ENCODE measurements around the gene ATP11A. TPM values are rescaled to one million over a fixed set of nuclear protein-coding genes. Genes with fewer than 3 reads are reported as not detected.

Gene ATP11A
- total and polyA plus RNA-seq, 8 donors: 271 to 502 (median 458) TPM

DNA sequence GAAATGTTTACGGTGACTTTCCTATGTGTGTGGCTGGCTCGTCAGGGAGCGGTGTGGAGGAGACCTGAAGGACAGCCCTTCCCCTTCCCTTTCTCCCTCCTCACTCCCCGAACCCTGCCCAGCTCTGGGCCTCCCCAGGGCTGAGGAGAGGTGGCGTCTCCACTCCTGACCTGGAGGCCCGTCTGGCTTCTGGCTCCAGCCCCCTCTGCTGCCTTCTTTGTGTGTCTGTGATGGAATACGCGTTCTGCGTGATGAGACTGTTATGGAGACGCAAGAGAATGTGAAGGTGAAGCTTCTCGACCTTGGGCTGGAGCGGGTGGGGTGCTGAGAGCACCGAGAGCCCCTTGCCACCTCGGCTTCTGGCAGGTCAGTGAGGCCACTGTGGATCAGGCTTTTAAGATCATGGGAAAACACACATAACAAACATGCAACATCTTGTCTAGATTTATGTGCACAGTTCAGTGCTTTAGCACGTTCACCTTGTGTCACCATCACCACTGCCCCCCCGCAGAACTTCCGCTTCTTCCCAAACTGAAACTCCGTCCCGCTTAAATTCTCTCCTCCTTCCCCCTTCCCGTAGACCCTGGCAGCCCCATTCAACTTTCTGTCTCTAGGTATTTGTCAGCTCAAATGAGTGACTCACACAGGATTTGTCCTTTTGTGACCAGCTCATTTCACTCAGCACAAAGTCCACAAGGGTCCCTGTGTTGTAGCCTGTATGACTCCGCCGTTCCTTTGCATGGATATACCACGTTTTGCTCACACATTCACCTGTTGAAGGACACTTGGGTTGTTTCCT is 24.7 kb downstream of the ATP11A start:
- Histone ChIP-seq H3K27ac (peak overlapping the region; percentile 18 to 19), H3K36me3 (peaks cover 0 to 10% of the 10 kb centered on the region in 2 donors), H3K27me3 (no peaks in the 10 kb centered on the region), H3K9me3 (no peaks in the 10 kb centered on the region), H3K4me3 (no peak overlapping the region), H3K4me1 (peaks cover 12 to 42% of the 10 kb centered on the region in 2 donors)
- intact Hi-C loops (cut with DNase I): no loop called here
- TF ChIP-seq, protein P1, sequence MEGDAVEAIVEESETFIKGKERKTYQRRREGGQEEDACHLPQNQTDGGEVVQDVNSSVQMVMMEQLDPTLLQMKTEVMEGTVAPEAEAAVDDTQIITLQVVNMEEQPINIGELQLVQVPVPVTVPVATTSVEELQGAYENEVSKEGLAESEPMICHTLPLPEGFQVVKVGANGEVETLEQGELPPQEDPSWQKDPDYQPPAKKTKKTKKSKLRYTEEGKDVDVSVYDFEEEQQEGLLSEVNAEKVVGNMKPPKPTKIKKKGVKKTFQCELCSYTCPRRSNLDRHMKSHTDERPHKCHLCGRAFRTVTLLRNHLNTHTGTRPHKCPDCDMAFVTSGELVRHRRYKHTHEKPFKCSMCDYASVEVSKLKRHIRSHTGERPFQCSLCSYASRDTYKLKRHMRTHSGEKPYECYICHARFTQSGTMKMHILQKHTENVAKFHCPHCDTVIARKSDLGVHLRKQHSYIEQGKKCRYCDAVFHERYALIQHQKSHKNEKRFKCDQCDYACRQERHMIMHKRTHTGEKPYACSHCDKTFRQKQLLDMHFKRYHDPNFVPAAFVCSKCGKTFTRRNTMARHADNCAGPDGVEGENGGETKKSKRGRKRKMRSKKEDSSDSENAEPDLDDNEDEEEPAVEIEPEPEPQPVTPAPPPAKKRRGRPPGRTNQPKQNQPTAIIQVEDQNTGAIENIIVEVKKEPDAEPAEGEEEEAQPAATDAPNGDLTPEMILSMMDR (IDR thresholded peaks at IDR 0.05): no peak
- DNase-seq (no peak), ATAC-seq (no peak)

DNA sequence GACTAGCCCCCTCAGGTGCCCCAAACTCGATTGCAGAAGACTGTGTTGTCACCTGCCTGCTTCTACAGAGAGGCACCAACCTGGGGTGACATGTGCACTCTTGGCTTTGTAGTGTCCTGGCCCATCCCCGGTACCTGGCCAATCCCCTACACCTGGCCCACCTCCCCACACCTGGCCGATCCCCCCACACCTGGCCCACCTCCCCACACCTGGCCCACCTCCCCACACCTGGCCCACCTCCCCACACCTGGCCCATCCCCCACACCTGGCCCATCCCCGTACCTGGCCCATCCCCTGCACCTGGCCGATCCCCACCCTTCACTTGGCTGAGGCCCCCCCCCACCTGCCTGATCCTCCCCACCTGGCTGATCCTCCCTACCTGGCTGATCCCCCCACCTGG is 25.4 kb downstream of the ATP11A start:
- intact Hi-C loops (cut with DNase I): no loop called here

DNA sequence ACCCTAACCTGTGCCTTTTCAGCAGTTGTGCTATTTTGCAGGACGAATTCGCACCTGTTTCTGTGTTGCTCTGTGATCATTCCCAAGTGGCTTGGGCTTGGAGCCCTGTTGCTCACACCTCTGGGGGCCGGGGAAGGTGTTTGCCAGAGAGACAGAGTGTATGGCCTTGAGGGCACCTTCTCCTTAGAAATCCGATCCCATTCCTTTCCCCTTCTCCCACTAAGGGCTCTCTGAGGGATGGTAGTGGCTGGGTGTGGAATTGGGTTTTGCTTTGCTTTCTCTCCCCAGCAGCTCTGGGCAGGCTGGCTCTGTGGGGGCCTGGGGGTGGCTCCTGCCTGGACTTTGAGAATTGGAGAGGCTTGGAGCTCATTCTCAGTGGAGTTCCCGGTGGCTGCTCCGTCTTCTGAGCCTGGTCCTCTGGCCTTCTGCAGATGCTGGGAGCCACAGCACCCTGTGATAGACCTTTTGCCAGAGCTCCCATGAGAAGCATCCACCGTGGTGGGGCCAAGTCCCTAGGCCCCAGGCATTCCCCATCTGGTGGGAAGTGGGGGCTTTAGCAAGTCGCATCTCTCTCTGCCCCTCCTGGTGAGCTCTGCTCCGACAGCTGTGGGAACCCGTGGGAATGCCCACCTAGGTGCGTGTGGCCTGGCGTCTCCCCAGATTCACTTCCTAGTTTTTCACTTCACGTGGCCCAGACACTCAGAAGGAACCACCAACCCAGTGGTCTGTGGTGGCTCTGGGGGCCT is 26.1 kb downstream of the ATP11A start:
- H3K4me1 ChIP-seq: peaks cover 13 to 36% of the 10 kb centered on the region in 2 donors
- H3K9me3 ChIP-seq: no peaks in the 10 kb centered on the region
- no peak overlapping the region for H3K4me3 ChIP-seq
- no peaks in the 10 kb centered on the region for H3K27me3 ChIP-seq
- peaks cover 0 to 4% of the 10 kb centered on the region in 2 donors for H3K36me3 ChIP-seq
- intact Hi-C loops (cut with DNase I): no loop called here
- DNase-seq (peak in 1 of 4 donors; percentile 29), ATAC-seq (no peak)
- peak overlapping the region; percentile 45 to 62 for H3K27ac ChIP-seq
- TF ChIP-seq, protein P1 (IDR thresholded peaks at IDR 0.05): no peak

More for the DNA sequence above, 25.4 kb downstream of the ATP11A start:
- TF ChIP-seq, protein P1 (IDR thresholded peaks at IDR 0.05): no peak
- H3K27me3 ChIP-seq: no peaks in the 10 kb centered on the region
- H3K36me3 ChIP-seq: peaks cover 0 to 5% of the 10 kb centered on the region in 2 donors
- H3K27ac ChIP-seq: peak overlapping the region in 1 of 2 donors; percentile 18
- H3K4me1 ChIP-seq: peaks cover 12 to 37% of the 10 kb centered on the region in 2 donors
- ATAC-seq (no peak), DNase-seq (peak in 1 of 4 donors; percentile 34)
- H3K4me3 ChIP-seq: no peak overlapping the region
- H3K9me3 ChIP-seq: no peaks in the 10 kb centered on the region

DNA sequence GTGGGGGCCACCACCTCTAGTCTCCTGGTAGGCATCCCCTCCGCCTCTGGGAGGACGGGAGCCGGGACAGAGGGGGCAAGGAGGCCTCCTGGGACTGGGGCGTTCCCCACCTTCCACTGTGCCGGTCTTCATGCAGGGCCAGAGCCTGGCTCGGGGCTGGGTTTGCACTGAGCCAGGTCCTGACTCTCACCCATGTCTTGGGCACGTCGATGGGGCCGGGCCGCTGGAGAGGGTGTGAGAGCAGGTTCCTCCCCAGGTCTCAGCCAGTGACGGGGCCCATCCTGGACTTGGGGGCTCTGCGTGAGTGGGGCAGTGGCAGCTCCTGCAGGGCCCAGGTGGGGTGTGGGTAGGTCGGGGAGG is 26.6 kb downstream of the ATP11A start:
- no peak overlapping the region for H3K4me3 ChIP-seq
- H3K27me3 ChIP-seq: no peaks in the 10 kb centered on the region
- intact Hi-C loops (cut with DNase I): no loop called here
- H3K4me1 ChIP-seq: peaks cover 14 to 35% of the 10 kb centered on the region in 2 donors
- TF ChIP-seq, protein P1 (IDR thresholded peaks at IDR 0.05): no peak
- ATAC-seq: no peak
- H3K9me3 ChIP-seq: no peaks in the 10 kb centered on the region
- peak overlapping the region; percentile 45 to 62 for H3K27ac ChIP-seq
- H3K36me3 ChIP-seq: peaks cover 0 to 4% of the 10 kb centered on the region in 2 donors
- peak in 2 of 4 donors; percentile 31 to 83 for DNase-seq

All from left lung (tissue), 10 donors.